GM21786 (cell line): ENCODE measurements around the gene DNAJB6.
"Not testable (repeated sequence)": the region's sequence is repeated elsewhere in the genome, so short reads cannot be mapped to it uniquely, and the experiment has no call there.

Experiments
- ATAC-seq: cut with Tn5 transposase; IDR thresholded peaks from one replicate; pipeline ENCODE4 v1.9.1; 2021; ENCODE audit not compliant: unreplicated experiment

The DNAJB6 gene

GRCh38 chr7:157323401-157323800 lies 13.4 kb upstream of the DNAJB6 start:
- ATAC-seq, result no peak

GRCh38 chr7:157329447-157329846 lies 7.4 kb upstream of the DNAJB6 start:
- ATAC-seq, result no peak

- ATAC-seq, result not testable (repeated sequence)
These were observed 6.2 kb upstream of the DNAJB6 start for GRCh38 chr7:157330567-157330966.

GRCh38 chr7:157331049-157331448 lies 5.8 kb upstream of the DNAJB6 start:
- ATAC-seq, result not testable (repeated sequence)

- no peak for ATAC-seq
These were observed 1.6 kb upstream of the DNAJB6 start for GRCh38 chr7:157335236-157335635.

GRCh38 chr7:157335991-157336382 lies 817 bp upstream of the DNAJB6 start:
- ATAC-seq, result no peak

- ATAC-seq, result peak; percentile 51
These were observed 729 bp downstream of the DNAJB6 start for GRCh38 chr7:157337316-157338149.

- ATAC-seq, result peak; percentile 20
These were observed 3.2 kb downstream of the DNAJB6 start for GRCh38 chr7:157339777-157340677.

- no peak for ATAC-seq
These were observed 10.6 kb downstream of the DNAJB6 start for GRCh38 chr7:157347217-157347904.

GRCh38 chr7:157348548-157348947 lies 11.7 kb downstream of the DNAJB6 start:
- ATAC-seq, result no peak

GRCh38 chr7:157352516-157352915 lies 15.7 kb downstream of the DNAJB6 start:
- ATAC-seq, result peak; percentile 45

GRCh38 chr7:157355784-157356511 lies 19.1 kb downstream of the DNAJB6 start:
- no peak for ATAC-seq

- peak; percentile 80 for ATAC-seq
These were observed 20.6 kb downstream of the DNAJB6 start for GRCh38 chr7:157357129-157358040.

- no peak for ATAC-seq
These were observed 21.4 kb downstream of the DNAJB6 start for GRCh38 chr7:157358041-157358752.

GRCh38 chr7:157358753-157359096 lies 21.9 kb downstream of the DNAJB6 start:
- ATAC-seq, result no peak

- no peak for ATAC-seq
These were observed 22.8 kb downstream of the DNAJB6 start for GRCh38 chr7:157359581-157359980.

- ATAC-seq, result no peak
These were observed 23.8 kb downstream of the DNAJB6 start for GRCh38 chr7:157360483-157361025.

GRCh38 chr7:157361537-157361936 lies 24.7 kb downstream of the DNAJB6 start:
- no peak for ATAC-seq

GRCh38 chr7:157362729-157363128 lies 25.9 kb downstream of the DNAJB6 start:
- ATAC-seq, result no peak
